ENCODE results near the gene SPTAN1. TPM values are rescaled to one million over a fixed set of nuclear protein-coding genes. Genes with fewer than 3 reads are reported as not detected.

SPTAN1 gene
- total and polyA plus RNA-seq, 2 experiments from 2014 or later = 108 to 195 TPM

GRCh38 chr9:128575469-128575868 is 23.1 kb downstream of the SPTAN1 start (continued):
- no peak for TF ChIP-seq ZNF462 (CRISPR knock-in tag; IDR thresholded peaks at IDR 0.05)

- Histone ChIP-seq H2AFZ (no peak overlapping the region), H3F3A (replicated peaks; ENCODE audit: low read depth) (no peaks in the 10 kb centered on the region; the same call in 1 of the 2 replicates), H3K27ac (ENCODE audit: low read depth) (no peak overlapping the region), H3K4me1 (ENCODE audit: insufficient read depth) (no peaks in the 10 kb centered on the region), H3K4me2 (no peak overlapping the region), H3K27me3 (ENCODE audit: insufficient read depth) (no peaks in the 10 kb centered on the region), H3K36me3 (ENCODE audit: insufficient read depth) (peaks cover 52% of the 10 kb centered on the region), H3K9me2 (ENCODE audit: insufficient read depth) (no peaks in the 10 kb centered on the region), H3K79me2 (replicated peaks; ENCODE audit: insufficient read depth) (no peaks in the 10 kb centered on the region), H4K20me1 (replicated peaks; ENCODE audit: insufficient read depth) (peaks cover 24% of the 10 kb centered on the region; the same call in 1 of the 2 replicates), H3K4me3 (no peak overlapping the region)
- H3K4me3 Mint-ChIP-seq = no peak overlapping the region
- no peak for ATAC-seq
- peaks cover 67% of the 10 kb centered on the region for H3K36me3 Mint-ChIP-seq (ENCODE audit: low read depth)
- DNase-seq (ENCODE audit: low spot score) = no peak
- no peaks in the 10 kb centered on the region for H3K4me1 Mint-ChIP-seq
- no peaks in the 10 kb centered on the region for H3K27me3 Mint-ChIP-seq (ENCODE audit: insufficient read depth, low read depth, poor library complexity)
- no peak overlapping the region for H3K27ac Mint-ChIP-seq
- no peaks in the 10 kb centered on the region for H3K9me3 Mint-ChIP-seq
- TF ChIP-seq EZH2 (IDR thresholded peaks at IDR 0.05; ENCODE audit: low read depth, unreplicated experiment) (no peak), ZNF114 (CRISPR knock-in tag; IDR thresholded peaks at IDR 0.05) (no peak), REST (IDR thresholded peaks at IDR 0.05; ENCODE audit: unreplicated experiment) (no peak), ETS1 (IDR thresholded peaks at IDR 0.05) (no peak), CTCF (conservative IDR thresholded peaks at IDR 0.05; ENCODE audit: low read depth in 2 of 2) (no peak), EZH2phosphoT487 (IDR thresholded peaks at IDR 0.05; ENCODE audit: unreplicated experiment) (no peak), CREB1 (CRISPR knock-in tag; IDR thresholded peaks at IDR 0.05; ENCODE audit: low read depth) (no peak), JUNB (IDR thresholded peaks at IDR 0.05; ENCODE audit: unreplicated experiment) (no peak), ZNF331 (CRISPR knock-in tag; IDR thresholded peaks at IDR 0.05; ENCODE audit: low read depth) (no peak)
Measured at GRCh38 chr9:128575916-128576315, 23.5 kb downstream of the SPTAN1 start.
